ENCODE results near the gene HIPK2.

Gene HIPK2

GRCh38 chr7:139772873-139773272 is 4.9 kb downstream of the HIPK2 start:
- Histone ChIP-seq H3K36me3 (ENCODE audit: control insufficient read depth in 5 of 5, insufficient read depth in 5 of 5, low read length in 5 of 5) (peaks cover 0 to 12% (median 5%) of the 10 kb centered on the region in 5 donors), H3K4me3 (ENCODE audit: low read depth in 1 of 5, low read length in 5 of 5) (no peak overlapping the region), H3K27me3 (ENCODE audit: control insufficient read depth in 5 of 5, insufficient read depth in 4 of 5, low read length in 5 of 5) (no peaks in the 10 kb centered on the region), H3K27ac (ENCODE audit: low read depth, low read length) (no peak overlapping the region), H3K9me3 (ENCODE audit: control insufficient read depth in 5 of 5, low read length in 5 of 5) (no peaks in the 10 kb centered on the region), H3K4me1 (ENCODE audit: control insufficient read depth in 5 of 5, insufficient read depth in 5 of 5, low read length in 5 of 5) (peaks cover 2 to 51% (median 43%) of the 10 kb centered on the region in 5 donors), H3K9ac (ENCODE audit: low read length in 5 of 5) (no peak overlapping the region)

- no peaks in the 10 kb centered on the region for H3K9me3 ChIP-seq (ENCODE audit: control insufficient read depth in 5 of 5, low read length in 5 of 5)
- peaks cover 4 to 58% (median 47%) of the 10 kb centered on the region in 5 donors for H3K4me1 ChIP-seq (ENCODE audit: control insufficient read depth in 5 of 5, insufficient read depth in 5 of 5, low read length in 5 of 5)
- no peak overlapping the region for H3K9ac ChIP-seq (ENCODE audit: low read length in 5 of 5)
- no peaks in the 10 kb centered on the region for H3K27me3 ChIP-seq (ENCODE audit: control insufficient read depth in 5 of 5, insufficient read depth in 4 of 5, low read length in 5 of 5)
- H3K27ac ChIP-seq (ENCODE audit: low read depth, low read length) = peak overlapping the region; percentile 42
- peaks cover 0 to 12% (median 5%) of the 10 kb centered on the region in 5 donors for H3K36me3 ChIP-seq (ENCODE audit: control insufficient read depth in 5 of 5, insufficient read depth in 5 of 5, low read length in 5 of 5)
- no peak overlapping the region for H3K4me3 ChIP-seq (ENCODE audit: low read depth in 1 of 5, low read length in 5 of 5)
Measured at GRCh38 chr7:139772115-139772514, 5.7 kb downstream of the HIPK2 start.

GRCh38 chr7:139771001-139771956 is 6.5 kb downstream of the HIPK2 start:
- peak overlapping the region; percentile 42 for H3K27ac ChIP-seq (ENCODE audit: low read depth, low read length)
- no peak overlapping the region for H3K4me3 ChIP-seq (ENCODE audit: low read depth in 1 of 5, low read length in 5 of 5)
- no peak overlapping the region for H3K9ac ChIP-seq (ENCODE audit: low read length in 5 of 5)

GRCh38 chr7:139769761-139770160 is 8.0 kb downstream of the HIPK2 start:
- Histone ChIP-seq H3K36me3 (ENCODE audit: control insufficient read depth in 5 of 5, insufficient read depth in 5 of 5, low read length in 5 of 5) (peaks cover 0 to 16% (median 8%) of the 10 kb centered on the region in 5 donors), H3K27me3 (ENCODE audit: control insufficient read depth in 5 of 5, insufficient read depth in 4 of 5, low read length in 5 of 5) (no peaks in the 10 kb centered on the region), H3K27ac (ENCODE audit: low read depth, low read length) (no peak overlapping the region), H3K4me1 (ENCODE audit: control insufficient read depth in 5 of 5, insufficient read depth in 5 of 5, low read length in 5 of 5) (peaks cover 5 to 48% (median 32%) of the 10 kb centered on the region in 5 donors), H3K4me3 (ENCODE audit: low read depth in 1 of 5, low read length in 5 of 5) (no peak overlapping the region), H3K9me3 (ENCODE audit: control insufficient read depth in 5 of 5, low read length in 5 of 5) (no peaks in the 10 kb centered on the region), H3K9ac (ENCODE audit: low read length in 5 of 5) (no peak overlapping the region)

More at GRCh38 chr7:139771001-139771956, 6.5 kb downstream of the HIPK2 start:
- Histone ChIP-seq H3K9me3 (ENCODE audit: control insufficient read depth in 5 of 5, low read length in 5 of 5) (no peaks in the 10 kb centered on the region), H3K36me3 (ENCODE audit: control insufficient read depth in 5 of 5, insufficient read depth in 5 of 5, low read length in 5 of 5) (peaks cover 0 to 13% (median 5%) of the 10 kb centered on the region in 5 donors), H3K4me1 (ENCODE audit: control insufficient read depth in 5 of 5, insufficient read depth in 5 of 5, low read length in 5 of 5) (peaks cover 5 to 59% (median 47%) of the 10 kb centered on the region in 5 donors), H3K27me3 (ENCODE audit: control insufficient read depth in 5 of 5, insufficient read depth in 4 of 5, low read length in 5 of 5) (no peaks in the 10 kb centered on the region)

- peaks cover 2 to 43% (median 29%) of the 10 kb centered on the region in 5 donors for H3K4me1 ChIP-seq (ENCODE audit: control insufficient read depth in 5 of 5, insufficient read depth in 5 of 5, low read length in 5 of 5)
- H3K27ac ChIP-seq (ENCODE audit: low read depth, low read length) = no peak overlapping the region
- H3K27me3 ChIP-seq (ENCODE audit: control insufficient read depth in 5 of 5, insufficient read depth in 4 of 5, low read length in 5 of 5) = no peaks in the 10 kb centered on the region
- peaks cover 0 to 16% (median 8%) of the 10 kb centered on the region in 5 donors for H3K36me3 ChIP-seq (ENCODE audit: control insufficient read depth in 5 of 5, insufficient read depth in 5 of 5, low read length in 5 of 5)
- H3K9ac ChIP-seq (ENCODE audit: low read length in 5 of 5) = no peak overlapping the region
- no peaks in the 10 kb centered on the region for H3K9me3 ChIP-seq (ENCODE audit: control insufficient read depth in 5 of 5, low read length in 5 of 5)
- H3K4me3 ChIP-seq (ENCODE audit: low read depth in 1 of 5, low read length in 5 of 5) = no peak overlapping the region
Measured at GRCh38 chr7:139769066-139769465, 8.7 kb downstream of the HIPK2 start.

GRCh38 chr7:139768249-139768824 is 9.5 kb downstream of the HIPK2 start:
- peak overlapping the region; percentile 6 for H3K27ac ChIP-seq (ENCODE audit: low read depth, low read length)
- no peak overlapping the region for H3K4me3 ChIP-seq (ENCODE audit: low read depth in 1 of 5, low read length in 5 of 5)

GRCh38 chr7:139767561-139767982 is 10.2 kb downstream of the HIPK2 start:
- H3K27me3 ChIP-seq (ENCODE audit: control insufficient read depth in 5 of 5, insufficient read depth in 4 of 5, low read length in 5 of 5) = no peaks in the 10 kb centered on the region
- H3K27ac ChIP-seq (ENCODE audit: low read depth, low read length) = peak overlapping the region; percentile 6
- H3K36me3 ChIP-seq (ENCODE audit: control insufficient read depth in 5 of 5, insufficient read depth in 5 of 5, low read length in 5 of 5) = peaks cover 0 to 16% (median 6%) of the 10 kb centered on the region in 5 donors
- peaks cover 2 to 54% (median 39%) of the 10 kb centered on the region in 5 donors for H3K4me1 ChIP-seq (ENCODE audit: control insufficient read depth in 5 of 5, insufficient read depth in 5 of 5, low read length in 5 of 5)
- no peak overlapping the region for H3K4me3 ChIP-seq (ENCODE audit: low read depth in 1 of 5, low read length in 5 of 5)
- H3K9me3 ChIP-seq (ENCODE audit: control insufficient read depth in 5 of 5, low read length in 5 of 5) = no peaks in the 10 kb centered on the region
- no peak overlapping the region for H3K9ac ChIP-seq (ENCODE audit: low read length in 5 of 5)

More at GRCh38 chr7:139768249-139768824, 9.5 kb downstream of the HIPK2 start:
- H3K27me3 ChIP-seq (ENCODE audit: control insufficient read depth in 5 of 5, insufficient read depth in 4 of 5, low read length in 5 of 5) = no peaks in the 10 kb centered on the region
- peaks cover 2 to 47% (median 32%) of the 10 kb centered on the region in 5 donors for H3K4me1 ChIP-seq (ENCODE audit: control insufficient read depth in 5 of 5, insufficient read depth in 5 of 5, low read length in 5 of 5)
- no peaks in the 10 kb centered on the region for H3K9me3 ChIP-seq (ENCODE audit: control insufficient read depth in 5 of 5, low read length in 5 of 5)
- peaks cover 0 to 16% (median 8%) of the 10 kb centered on the region in 5 donors for H3K36me3 ChIP-seq (ENCODE audit: control insufficient read depth in 5 of 5, insufficient read depth in 5 of 5, low read length in 5 of 5)
- H3K9ac ChIP-seq (ENCODE audit: low read length in 5 of 5) = no peak overlapping the region

- no peaks in the 10 kb centered on the region for H3K27me3 ChIP-seq (ENCODE audit: control insufficient read depth in 5 of 5, insufficient read depth in 4 of 5, low read length in 5 of 5)
- H3K36me3 ChIP-seq (ENCODE audit: control insufficient read depth in 5 of 5, insufficient read depth in 5 of 5, low read length in 5 of 5) = peaks cover 0 to 12% (median 6%) of the 10 kb centered on the region in 5 donors
- peaks cover 2 to 57% (median 41%) of the 10 kb centered on the region in 5 donors for H3K4me1 ChIP-seq (ENCODE audit: control insufficient read depth in 5 of 5, insufficient read depth in 5 of 5, low read length in 5 of 5)
- no peak overlapping the region for H3K9ac ChIP-seq (ENCODE audit: low read length in 5 of 5)
- no peaks in the 10 kb centered on the region for H3K9me3 ChIP-seq (ENCODE audit: control insufficient read depth in 5 of 5, low read length in 5 of 5)
- H3K4me3 ChIP-seq (ENCODE audit: low read depth in 1 of 5, low read length in 5 of 5) = no peak overlapping the region
- no peak overlapping the region for H3K27ac ChIP-seq (ENCODE audit: low read depth, low read length)
Measured at GRCh38 chr7:139765143-139765542, 12.7 kb downstream of the HIPK2 start.

GRCh38 chr7:139763330-139763729 is 14.5 kb downstream of the HIPK2 start:
- Histone ChIP-seq H3K36me3 (ENCODE audit: control insufficient read depth in 5 of 5, insufficient read depth in 5 of 5, low read length in 5 of 5) (peaks cover 0 to 6% (median 0%) of the 10 kb centered on the region in 5 donors), H3K9ac (ENCODE audit: low read length in 5 of 5) (no peak overlapping the region), H3K4me1 (ENCODE audit: control insufficient read depth in 5 of 5, insufficient read depth in 5 of 5, low read length in 5 of 5) (peaks cover 2 to 41% (median 36%) of the 10 kb centered on the region in 5 donors), H3K27me3 (ENCODE audit: control insufficient read depth in 5 of 5, insufficient read depth in 4 of 5, low read length in 5 of 5) (no peaks in the 10 kb centered on the region), H3K27ac (ENCODE audit: low read depth, low read length) (no peak overlapping the region), H3K9me3 (ENCODE audit: control insufficient read depth in 5 of 5, low read length in 5 of 5) (no peaks in the 10 kb centered on the region), H3K4me3 (ENCODE audit: low read depth in 1 of 5, low read length in 5 of 5) (no peak overlapping the region)

- H3K27ac ChIP-seq (ENCODE audit: low read depth, low read length) = no peak overlapping the region
- H3K9me3 ChIP-seq (ENCODE audit: control insufficient read depth in 5 of 5, low read length in 5 of 5) = no peaks in the 10 kb centered on the region
- no peaks in the 10 kb centered on the region for H3K27me3 ChIP-seq (ENCODE audit: control insufficient read depth in 5 of 5, insufficient read depth in 4 of 5, low read length in 5 of 5)
- H3K4me1 ChIP-seq (ENCODE audit: control insufficient read depth in 5 of 5, insufficient read depth in 5 of 5, low read length in 5 of 5) = peaks cover 2 to 37% (median 35%) of the 10 kb centered on the region in 5 donors
- no peak overlapping the region for H3K4me3 ChIP-seq (ENCODE audit: low read depth in 1 of 5, low read length in 5 of 5)
- no peak overlapping the region for H3K9ac ChIP-seq (ENCODE audit: low read length in 5 of 5)
- peaks cover 0 to 6% (median 0%) of the 10 kb centered on the region in 5 donors for H3K36me3 ChIP-seq (ENCODE audit: control insufficient read depth in 5 of 5, insufficient read depth in 5 of 5, low read length in 5 of 5)
Measured at GRCh38 chr7:139762886-139763285, 14.9 kb downstream of the HIPK2 start.

Data from subcutaneous abdominal adipose tissue (tissue), 5 donors.